HuH-7.5 (cell line): ENCODE results near the gene NFKBIE.
A peak's percentile ranks its signal among the peaks of the same experiment; 100 is the strongest.

Source experiments
- DNase-seq: peaks from one replicate; pipeline ENCODE4 v3.0.0; 2011; ENCODE audit warnings: low spot score

The NFKBIE gene

DNA sequence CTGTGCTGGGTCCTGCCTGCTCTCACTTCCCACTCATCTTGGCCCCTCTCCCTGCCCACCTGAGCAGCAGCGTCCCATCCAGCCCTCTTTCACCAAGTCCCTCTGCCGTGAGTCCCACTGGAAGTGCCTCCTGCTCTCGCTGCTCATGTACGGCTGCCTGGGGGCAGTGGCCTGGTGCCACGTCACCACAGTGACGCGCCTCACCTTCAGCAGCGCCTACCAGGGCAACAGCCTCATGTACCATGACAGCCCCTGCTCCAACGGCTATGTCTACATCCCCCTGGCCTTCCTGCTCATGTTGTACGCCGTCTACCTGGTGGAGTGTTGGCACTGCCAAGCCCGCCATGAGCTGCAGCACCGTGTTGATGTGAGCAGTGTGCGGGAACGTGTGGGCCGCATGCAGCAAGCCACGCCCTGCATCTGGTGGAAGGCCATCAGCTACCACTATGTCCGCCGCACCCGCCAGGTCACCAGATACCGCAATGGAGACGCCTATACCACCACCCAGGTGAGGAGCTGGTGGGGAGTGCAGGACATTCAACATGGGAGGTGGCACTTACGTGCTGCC, 7.7 kb upstream of the NFKBIE start:
- DNase-seq: no peak

DNA sequence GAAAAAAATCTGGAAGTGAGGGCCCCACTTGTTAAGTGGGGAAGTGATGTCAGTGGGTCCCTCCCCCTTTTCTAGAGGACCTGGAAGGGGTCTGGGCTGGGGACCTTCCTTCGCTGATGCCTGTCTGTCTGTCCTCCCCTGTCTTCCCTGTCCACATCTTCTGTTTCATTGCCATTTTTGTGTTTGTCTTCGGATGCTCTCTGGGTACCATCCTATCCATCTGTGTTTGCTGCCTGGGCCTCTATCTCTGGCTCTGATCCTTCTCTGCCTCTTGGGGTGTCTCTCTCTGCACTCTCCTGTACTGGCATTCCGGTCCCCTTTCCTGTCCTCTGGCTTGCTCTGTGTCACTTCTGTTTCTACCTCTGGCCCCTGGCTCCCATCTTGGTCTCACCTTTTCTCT, 7.2 kb upstream of the NFKBIE start:
- DNase-seq: no peak

DNA sequence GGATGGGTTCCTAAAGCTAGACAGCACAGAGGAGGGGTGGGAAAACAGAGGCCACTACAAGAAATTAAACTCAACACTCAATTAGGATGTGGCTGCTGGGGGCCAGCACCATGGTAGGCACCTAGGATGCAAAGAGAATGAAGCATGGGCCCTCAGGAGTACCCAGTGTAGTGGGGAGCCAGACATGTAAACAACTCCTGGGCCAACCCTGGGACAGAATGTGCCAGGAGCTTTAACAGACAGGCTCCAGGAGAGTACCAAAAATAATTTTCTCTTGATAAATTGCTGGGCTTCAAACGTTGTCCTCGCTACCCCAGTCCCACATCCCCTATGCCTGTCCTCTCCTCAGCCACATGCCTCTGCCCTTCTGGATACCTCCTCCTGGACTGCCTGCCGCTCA, 6.6 kb upstream of the NFKBIE start:
- DNase-seq: no peak

DNA sequence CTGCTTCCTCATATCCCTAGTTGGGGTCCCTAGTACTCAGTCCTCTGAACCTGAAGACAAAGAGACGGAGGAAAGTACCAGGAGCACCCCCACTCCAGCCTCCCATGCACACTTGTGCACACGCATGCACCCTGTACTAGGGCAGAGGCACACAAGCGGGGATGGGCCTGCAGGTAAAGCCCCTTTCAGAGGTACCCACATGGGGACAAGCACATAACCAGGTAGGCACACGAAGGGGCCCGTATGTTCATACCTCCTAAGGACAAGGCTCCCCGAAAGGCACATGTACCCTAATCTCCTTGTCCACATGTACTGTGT, 6.0 kb upstream of the NFKBIE start:
- no peak for DNase-seq

DNA sequence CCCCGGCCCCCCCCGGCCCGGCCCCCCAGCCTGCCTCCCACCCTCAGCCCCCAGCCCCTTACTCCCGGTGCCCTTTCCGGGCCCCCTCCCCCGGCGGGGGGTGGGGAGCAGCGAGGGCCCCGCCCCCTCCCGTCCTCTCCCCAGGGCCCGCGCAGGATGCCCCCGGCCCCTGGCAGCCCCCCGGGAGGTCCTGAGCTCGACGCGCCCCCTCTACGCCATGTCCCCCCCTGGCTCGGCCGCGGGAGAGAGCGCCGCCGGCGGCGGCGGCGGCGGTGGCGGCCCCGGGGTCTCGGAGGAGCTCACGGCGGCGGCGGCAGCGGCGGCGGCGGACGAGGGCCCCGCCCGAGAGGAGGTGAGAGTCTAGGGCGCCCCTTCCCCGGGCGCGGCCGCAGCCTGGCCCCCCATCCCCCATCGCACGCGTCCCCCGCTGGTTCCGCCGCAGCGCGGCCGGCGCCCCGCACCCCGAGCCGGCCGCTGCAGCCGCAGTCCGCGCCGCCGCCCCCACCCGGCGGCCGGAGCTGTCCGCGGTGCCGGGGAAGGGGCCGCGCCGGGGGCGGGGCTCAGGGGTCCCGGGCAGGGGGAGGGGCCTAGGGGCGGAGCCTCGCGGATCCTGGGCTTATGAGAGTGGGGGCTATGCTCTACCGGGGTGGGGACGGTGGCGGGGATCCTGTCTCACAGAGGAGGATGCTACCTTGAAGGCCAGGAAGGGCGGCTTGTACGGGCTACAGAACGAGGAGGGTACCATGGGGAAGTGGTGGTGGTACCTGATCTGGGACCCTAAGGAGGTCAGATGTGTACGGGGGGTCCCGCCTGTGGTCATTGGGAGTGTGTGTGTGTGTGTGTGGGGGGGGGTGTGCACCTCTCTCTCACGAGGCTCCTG, 5.4 kb upstream of the NFKBIE start:
- peak; percentile 45 for DNase-seq

DNA sequence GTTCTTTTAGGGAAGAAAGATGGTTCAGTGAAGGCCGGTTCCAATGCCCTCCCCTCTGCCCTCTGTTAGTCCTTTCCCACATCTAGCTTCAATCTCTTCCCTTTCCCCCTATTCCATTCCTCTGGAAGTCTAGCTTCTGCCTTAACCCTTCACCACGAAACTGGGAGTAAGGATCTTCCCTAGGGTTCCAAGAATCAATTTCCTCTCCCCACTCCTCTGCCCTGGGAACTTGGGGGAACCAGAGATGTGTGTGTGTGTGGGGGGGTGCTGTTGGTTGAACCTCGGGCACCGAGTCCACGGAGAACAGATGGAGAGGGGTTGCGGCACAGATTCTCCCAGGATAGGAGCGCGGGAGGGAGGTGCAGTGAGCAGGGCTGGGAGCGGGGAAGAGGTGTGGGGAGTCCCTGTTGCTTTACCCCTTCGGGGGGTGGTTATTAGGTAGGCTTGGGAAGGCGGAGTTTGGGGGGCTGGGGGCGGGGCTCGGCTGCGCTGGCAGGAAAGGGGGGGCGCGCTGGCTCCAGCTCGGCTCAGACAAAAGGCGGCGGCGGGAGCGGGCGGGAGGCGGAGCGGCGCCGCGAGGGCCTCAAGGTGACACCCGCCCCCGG, 4.7 kb upstream of the NFKBIE start, which contains the start of gene TMEM151B:
TMEM151B (plus strand) TSS at position 530 of the 605 bp plus-strand sequence. CDS start 293 bp downstream, outside the sequence.
- DNase-seq: no peak

DNA sequence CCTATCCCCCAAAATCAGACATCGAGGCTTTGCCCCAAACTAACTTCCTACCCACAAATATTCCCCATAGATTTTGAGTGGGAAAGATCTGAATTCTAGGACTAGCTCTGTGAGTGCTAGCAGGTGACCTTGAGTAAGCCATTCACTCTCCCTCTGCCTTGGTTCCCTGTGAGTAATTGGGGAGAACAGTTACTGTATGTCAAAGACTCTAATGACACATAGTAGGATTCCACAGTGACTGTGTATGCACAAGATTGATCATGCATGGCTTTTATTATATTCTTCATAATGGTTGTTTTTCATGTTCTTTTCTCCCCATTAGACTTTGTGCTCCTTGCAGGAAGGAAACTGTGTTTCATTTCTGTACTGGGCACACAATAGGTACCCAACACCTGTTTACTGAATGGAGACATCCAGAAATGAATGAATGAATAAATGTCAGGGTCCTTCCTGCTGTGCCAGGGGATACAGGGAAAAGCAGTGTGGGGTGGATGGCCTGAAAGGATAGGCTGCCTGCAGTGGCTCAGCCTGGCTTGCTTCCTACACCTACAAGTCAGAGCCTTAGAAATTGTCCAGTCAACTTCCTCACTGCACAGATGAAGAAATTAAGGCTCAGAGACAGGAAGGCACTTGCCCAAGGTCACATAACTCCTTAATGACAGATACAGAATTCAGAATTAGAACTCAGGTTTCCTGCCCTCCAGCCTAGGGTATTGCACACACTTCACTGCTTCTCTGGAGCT, 4.0 kb upstream of the NFKBIE start:
- DNase-seq: no peak

DNA sequence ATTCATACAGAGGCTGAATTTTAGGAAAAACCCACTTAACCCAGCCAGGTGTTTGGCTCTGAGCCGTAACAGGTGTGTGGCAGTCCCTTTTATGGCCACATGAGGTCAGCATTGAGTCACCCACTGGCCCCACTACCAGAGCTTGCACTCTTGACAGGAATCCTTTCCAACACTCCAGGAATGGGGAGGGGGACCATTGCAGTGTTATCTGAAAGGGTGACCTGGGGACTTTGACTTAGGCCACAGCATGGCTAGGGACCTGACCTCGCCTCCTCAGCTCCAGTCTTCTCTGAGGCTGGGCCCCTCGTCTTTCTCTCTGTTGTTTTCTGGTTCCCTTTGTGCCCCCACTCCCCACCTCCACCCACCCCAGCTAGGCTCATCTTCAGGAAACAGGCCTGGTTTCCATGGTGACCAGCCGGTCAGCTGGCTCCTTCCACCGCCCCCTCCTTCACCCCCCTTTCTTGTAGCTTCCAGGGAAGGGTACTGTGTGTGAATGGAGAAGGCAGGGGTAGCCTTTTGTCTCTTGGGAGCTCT, 2.8 kb upstream of the NFKBIE start:
- peak; percentile 77 for DNase-seq

DNA sequence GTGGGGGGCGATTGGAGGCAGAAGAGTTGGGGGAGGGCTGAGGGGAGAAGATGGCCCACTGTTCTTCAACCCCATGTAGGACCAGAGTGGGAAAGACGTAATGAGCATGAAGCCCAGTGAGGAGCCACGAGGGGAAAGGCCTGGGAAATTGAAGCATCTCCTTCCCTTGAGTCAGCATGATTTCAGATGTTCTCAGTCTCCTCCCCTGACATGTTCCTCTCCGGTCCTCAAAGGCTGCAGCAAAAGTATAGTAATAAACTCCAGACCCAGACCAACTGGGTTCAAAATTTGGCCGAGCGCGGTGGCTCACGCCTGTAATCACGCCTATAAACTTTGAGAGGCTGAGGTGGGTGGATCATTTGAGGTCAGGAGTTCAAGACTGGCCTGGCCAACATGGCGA, 1.9 kb upstream of the NFKBIE start:
- no peak for DNase-seq

DNA sequence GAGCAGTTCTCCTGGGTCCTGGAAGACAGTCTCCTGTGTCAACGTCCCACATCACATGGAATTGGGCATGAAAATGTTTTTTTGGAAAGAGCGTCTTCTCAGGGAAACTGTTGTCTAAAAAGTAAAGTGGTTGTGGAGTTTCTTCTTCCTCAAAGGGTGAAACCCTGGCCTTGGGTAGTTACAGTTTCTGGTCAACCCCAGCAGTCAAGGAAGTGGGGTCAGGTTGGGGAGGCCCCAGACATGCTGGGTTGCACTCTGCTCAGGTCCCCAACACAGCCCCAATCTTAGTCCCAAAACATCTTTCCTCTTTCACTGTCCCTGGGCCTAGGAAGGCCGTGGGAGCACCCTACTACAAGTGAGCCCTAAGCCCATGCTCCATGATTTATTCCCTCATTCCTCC, 996 bp upstream of the NFKBIE start:
- no peak for DNase-seq

DNA sequence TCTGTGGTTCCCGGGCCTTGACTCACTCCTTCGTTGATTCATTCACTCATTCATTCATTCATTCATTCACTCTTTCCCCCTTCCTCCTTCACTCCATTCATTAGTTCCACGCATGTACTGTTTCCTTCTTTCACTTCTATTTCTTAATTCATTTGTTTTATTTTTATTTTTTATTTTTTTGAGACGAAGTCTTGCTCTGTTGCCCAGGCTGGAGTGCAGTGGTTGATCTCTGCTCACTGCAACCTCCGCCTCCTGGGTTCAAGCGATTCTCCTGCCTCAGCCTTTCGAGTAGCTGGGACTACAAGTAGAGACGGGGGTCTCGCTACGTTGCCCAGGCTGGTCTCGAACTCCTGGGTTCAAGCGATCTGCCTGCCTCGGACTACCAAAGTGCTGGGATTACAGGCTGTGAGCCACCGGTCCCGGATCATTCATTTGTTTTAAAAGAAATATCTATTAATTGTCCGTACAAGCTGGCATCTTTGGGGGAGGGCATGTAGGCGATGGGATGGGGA, 427 bp upstream of the NFKBIE start:
- DNase-seq: no peak

DNA sequence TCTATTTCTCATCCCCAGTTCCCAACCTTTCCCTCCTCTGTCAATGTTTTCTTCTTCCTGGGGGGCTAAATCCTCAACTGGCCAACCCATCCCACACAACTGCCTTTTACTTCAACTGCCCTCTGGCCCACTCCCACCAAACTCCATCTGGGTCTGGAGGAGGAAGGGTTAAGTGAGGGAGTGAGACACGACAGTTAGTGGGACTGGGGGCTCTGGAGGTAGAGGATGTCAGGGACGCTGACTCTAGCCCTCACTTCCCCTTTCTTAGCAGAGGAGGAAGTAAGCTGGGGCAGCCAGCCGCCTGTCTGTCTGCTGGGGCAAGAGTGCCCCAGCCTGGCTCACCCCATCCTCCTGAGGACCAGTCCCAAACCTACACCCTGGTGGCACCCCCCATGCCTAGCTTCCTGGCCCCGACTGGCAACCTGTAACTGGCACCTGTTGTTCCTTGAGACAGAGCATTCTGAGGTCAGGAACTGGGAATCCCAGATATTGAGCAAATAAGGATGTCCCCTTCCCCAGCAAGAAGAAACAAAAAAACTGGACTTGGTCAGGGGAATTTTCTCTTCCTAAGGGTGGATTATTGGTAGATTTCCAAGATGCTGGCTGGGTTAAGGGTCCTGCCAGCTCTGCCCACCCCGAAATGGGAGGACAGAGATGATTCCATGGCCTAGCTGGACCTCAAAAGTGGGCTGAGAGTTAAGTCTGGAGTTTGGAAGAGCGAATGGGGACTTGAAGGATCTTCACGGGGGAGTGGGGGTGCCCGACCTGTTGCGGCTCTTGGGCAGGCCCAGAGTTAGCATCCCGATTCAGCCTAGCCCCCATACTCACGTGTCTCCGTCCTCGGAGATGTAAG, 971 bp downstream of the NFKBIE start:
- DNase-seq: no peak

DNA sequence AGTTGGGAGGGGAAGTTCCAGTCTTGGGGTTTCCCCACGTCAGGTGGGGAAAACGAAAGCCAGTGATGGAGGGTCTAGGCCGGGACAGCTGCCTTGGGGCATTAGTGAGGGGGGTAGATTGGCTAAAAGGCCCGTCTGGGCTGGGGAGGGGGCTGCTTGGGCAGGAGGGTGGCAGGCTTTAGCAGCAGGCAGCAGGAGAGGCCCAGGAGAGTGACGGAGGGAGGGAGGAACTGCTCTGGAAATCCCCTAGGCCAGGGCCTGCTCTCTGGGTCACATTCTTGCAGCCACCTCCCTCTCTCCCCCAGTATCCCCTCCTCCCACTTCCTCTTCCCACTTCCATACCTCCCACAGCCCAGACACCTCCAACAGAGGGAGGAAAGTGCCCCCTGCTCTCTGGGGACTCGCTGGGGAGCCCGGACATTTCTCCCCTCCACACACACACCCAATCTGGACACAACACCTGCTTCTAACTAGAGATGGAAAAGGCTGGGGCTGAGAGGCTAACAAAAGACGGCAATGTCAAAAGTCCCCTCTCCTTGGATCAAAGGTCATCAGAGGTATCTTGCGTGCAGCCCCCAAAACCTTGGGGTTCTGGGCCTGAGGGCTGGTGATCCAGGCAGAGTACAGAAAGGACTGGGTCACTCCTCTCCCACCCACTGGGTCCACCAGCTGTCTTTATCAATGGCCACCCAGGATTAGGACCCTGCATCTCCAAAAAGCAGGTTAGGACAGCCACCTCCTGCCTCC, 1.8 kb downstream of the NFKBIE start:
- DNase-seq: peak; percentile 61

DNA sequence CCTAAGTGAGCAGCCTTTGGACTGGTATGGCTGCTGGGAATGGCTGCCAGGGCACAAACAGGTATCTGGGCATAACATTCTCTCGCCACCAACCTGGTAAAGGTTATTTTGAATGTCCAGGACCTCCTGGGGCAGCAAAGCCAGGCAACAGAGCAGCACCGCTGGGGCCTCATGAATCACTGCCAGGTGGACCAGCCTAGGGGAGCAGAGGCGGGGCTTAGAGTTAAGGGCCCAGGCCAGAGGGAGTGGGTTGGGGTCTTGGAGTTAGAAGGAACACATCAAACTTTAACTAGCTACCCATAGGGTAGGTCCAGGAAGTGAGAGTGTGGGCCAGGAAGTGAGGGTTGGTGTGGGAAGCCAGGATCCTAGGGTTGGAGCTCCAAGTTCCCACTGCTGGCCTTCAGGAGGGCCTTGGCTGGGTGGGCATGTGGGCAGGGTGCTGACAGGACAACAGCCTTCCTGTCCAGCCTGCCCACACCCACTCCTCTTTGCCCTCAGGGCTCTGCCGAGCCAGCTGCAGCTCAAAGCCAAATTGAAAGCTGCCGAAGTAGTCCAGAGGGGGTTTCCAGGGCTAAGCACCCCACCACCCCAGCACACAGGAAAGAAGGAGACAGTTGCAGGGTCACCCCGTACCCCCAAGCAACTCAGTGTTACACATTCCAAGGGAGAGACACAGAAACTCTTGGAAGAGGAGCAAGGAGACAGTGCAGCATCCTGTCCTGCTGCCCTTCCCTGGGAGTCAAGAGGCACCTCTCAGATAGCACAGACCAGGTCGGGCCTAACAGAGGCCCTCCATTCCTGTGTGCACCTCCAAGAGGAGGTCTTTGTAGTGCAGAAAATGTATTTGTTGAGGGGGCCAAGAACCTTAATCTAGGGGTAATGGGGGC, 2.6 kb downstream of the NFKBIE start:
- no peak for DNase-seq

DNA sequence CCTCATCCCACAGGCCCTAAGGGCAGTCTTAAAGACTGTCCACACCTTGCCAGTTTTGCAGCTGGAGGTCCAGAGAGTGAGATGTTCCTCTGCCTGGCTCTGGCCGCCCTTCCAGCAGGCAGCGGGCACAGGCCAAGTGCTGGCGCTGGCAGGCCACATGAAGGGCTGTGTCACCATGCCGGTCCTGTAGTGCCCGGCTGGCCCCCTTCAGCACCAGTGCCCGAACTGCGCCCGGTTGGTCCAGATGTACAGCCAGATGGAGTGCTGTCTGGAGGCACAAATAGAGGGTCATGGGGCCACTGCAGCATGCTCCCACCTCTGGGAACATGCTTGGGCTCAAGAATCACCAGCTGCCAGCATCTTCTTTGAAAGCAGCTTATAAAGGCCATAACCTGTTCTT, 3.8 kb downstream of the NFKBIE start:
- DNase-seq: no peak

DNA sequence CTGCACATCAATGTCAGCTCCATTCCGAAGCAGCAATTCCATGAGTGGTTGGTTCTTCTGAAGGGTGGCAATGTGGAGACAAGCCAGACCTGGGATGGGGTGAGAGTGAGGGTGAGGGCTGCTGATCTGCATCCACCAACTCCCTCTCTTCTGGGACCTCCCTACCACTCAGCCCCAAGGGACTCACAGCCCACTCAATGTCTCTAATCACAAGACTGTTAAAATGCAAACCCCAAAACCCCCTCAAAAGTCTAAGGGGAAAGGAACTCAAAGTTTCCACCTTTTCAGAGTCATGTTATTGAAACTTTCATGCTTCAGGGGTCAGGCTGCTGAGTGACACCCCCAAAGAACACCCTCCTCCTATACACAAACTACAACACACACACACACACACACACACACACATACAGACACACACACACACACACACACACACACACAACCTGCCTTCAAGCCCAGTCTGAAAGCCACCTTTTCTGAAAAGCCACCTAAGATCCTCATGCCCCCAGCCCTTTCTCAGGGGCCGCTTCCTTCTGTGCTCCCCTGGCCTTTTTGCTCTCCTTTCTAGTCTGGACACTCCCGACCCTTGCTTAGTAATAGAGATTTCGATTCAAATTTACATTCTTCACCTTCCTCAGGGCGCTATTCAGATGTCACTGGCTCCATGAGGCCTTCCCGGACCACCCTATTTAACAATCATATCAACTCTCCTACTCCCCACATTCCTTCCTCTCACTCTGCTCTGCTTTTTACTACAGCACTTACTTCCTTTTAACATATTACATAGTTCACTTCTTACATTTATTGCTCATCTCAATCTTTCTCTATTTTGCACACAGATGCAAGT, 4.7 kb downstream of the NFKBIE start:
- DNase-seq: no peak

DNA sequence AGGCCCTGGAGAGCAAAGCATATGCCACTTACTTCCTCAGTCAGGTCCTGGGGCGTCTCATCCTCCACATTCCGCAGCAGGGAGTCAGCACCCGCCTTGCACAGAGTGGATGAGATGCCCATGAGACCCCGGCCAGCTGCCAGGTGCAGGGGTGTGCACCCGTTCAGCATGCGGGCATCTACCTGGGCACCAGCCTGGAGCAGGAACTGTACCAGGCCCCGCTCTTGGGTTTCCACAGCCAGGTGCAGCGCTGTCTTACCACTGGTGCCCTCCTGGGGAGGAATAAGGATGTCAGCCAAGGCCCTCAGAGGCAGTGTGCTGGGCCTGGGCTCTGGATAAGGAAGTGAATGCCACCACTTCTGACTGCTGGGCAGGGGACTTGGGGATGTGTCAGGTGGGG, 5.3 kb downstream of the NFKBIE start:
- DNase-seq: no peak

DNA sequence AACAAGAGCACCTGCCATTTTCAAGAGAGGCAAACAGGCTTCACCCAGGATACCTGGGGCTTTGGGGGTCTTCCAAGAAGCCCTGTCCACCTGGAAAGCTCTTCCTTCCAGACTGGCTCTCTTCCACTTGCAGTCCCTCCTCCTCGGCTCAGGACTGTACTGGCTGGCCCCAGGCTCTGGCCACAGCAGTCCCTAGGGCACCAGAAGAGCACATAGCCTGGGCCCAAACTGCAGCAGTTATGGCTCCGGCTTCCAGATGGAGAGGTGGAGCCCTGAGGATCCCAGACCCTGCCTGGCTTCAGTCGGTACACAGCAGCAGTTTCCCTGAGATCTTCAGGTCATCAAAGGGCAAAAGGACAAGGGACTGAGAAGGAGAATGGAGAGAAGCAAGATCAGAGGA, 6.4 kb downstream of the NFKBIE start:
- no peak for DNase-seq
